Activated CD4-positive, CD25-positive, alpha-beta regulatory T cell treated with anti-CD3 and anti-CD28 coated beads, Interleukin-2, amount 50 U/mL, for 16 hours (primary cell): ENCODE results near the gene INO80.
"Not testable (repeated sequence)": the region's sequence is repeated elsewhere in the genome, so short reads cannot be mapped to it uniquely, and the experiment has no call there.

Experiments used
- DNase-seq: peaks from one replicate; pipeline ENCODE4 v3.0.0-alpha.2; 2020; ENCODE audit warnings: low read depth, low spot score

The INO80 gene

GRCh38 chr15:41116116-41116961 is at the start of gene INO80:
Gene INO80 (minus strand): TSS chr15:41116280. CDS start chr15:41096310, 19,970 bp downstream.
- DNase-seq = peak; percentile 87

GRCh38 chr15:41161736-41162135 is 45.7 kb upstream of the INO80 start:
- no peak for DNase-seq

- no peak for DNase-seq
Measured at GRCh38 chr15:41161336-41161735, 45.3 kb upstream of the INO80 start.

- no peak for DNase-seq
Measured at GRCh38 chr15:41160639-41161315, 44.7 kb upstream of the INO80 start.

- no peak for DNase-seq
Measured at GRCh38 chr15:41154412-41154811, 38.3 kb upstream of the INO80 start.

GRCh38 chr15:41153733-41154132 is 37.7 kb upstream of the INO80 start:
- DNase-seq = no peak

GRCh38 chr15:41151451-41152005 is 35.4 kb upstream of the INO80 start:
- DNase-seq = no peak

GRCh38 chr15:41150279-41150678 is 34.2 kb upstream of the INO80 start:
- no peak for DNase-seq

GRCh38 chr15:41148065-41148464 is 32.0 kb upstream of the INO80 start:
- no peak for DNase-seq

- DNase-seq = no peak
Measured at GRCh38 chr15:41139619-41140018, 23.5 kb upstream of the INO80 start.

GRCh38 chr15:41139112-41139511 is 23.0 kb upstream of the INO80 start:
- DNase-seq = not testable (repeated sequence)

GRCh38 chr15:41135580-41135979 is 19.5 kb upstream of the INO80 start:
- not testable (repeated sequence) for DNase-seq

GRCh38 chr15:41133454-41133853 is 17.4 kb upstream of the INO80 start:
- DNase-seq = no peak

- not testable (repeated sequence) for DNase-seq
Measured at GRCh38 chr15:41132094-41132493, 16.0 kb upstream of the INO80 start.

GRCh38 chr15:41128174-41128902 is 12.3 kb upstream of the INO80 start:
- DNase-seq = no peak

- no peak for DNase-seq
Measured at GRCh38 chr15:41125931-41126642, 10.0 kb upstream of the INO80 start.

- DNase-seq = no peak
Measured at GRCh38 chr15:41125063-41125669, 9.1 kb upstream of the INO80 start.

GRCh38 chr15:41124058-41124457 is 8.0 kb upstream of the INO80 start:
- no peak for DNase-seq

- DNase-seq = no peak
Measured at GRCh38 chr15:41122849-41123248, 6.8 kb upstream of the INO80 start.

GRCh38 chr15:41121951-41122350 is 5.9 kb upstream of the INO80 start:
- DNase-seq = no peak

- no peak for DNase-seq
Measured at GRCh38 chr15:41116962-41117252, 827 bp upstream of the INO80 start.
